Pancreas (tissue), 10 donors: ENCODE data around the gene TNRC6A. TPM values are rescaled to one million over a fixed set of nuclear protein-coding genes. Genes with fewer than 3 reads are reported as not detected.

ENCODE experiments used
- ATAC-seq, 4 donors: fragments of 200-7000 bp; cut with Tn5 transposase; one replicate each; pipeline versions ENCODE4 v1.8.0 to v1.9.1; 2020; ENCODE audit warnings: mild to moderate bottlenecking in 4 of 4, moderate library complexity in 4 of 4
- DNase-seq, 6 donors: peaks; one replicate each; pipeline ENCODE4 v3.0.0-alpha.2; 2020
- FAIRE-seq: peaks from 2 replicates; lab custom pipeline; 2012; peaks lifted over from hg19 to GRCh38; lab: Jason Lieb, UNC
- H3K27ac ChIP-seq, 4 donors: fragments of 200-600 bp; sonication (generic); 1 replicate in 3 of 4; 2 replicates in 1 of 4; pipeline versions ENCODE4 v1.5.0 to v1.8.0; 2020
- H3K27me3 ChIP-seq, 4 donors: fragments of 200-600 bp; one replicate each; pipeline ENCODE4 v1.8.0; 2021
- H3K36me3 ChIP-seq, 3 donors: fragments of 200-600 bp; sonication (generic) in 1 of 3; one replicate each; pipeline versions ENCODE4 v1.5.0 to v1.8.0; 2020 to 2021
- H3K4me1 ChIP-seq, 3 donors: fragments of 200-600 bp; one replicate each; pipeline ENCODE4 v1.8.0; 2021
- H3K4me3 ChIP-seq, 4 donors: fragments of 200-600 bp; sonication (generic) in 2 of 4; one replicate each; pipeline versions ENCODE4 v1.5.0 to v1.8.0; 2020 to 2021
- H3K9me3 ChIP-seq, 4 donors: fragments of 200-600 bp; one replicate each; pipeline ENCODE4 v1.8.0; 2021
- WGBS, 2 donors: extraction: QIAGEN DNeasy Blood & Tissue Kit; methylation state at CpG; one replicate each; pipeline ENCODE4 v1.1.7; 2013; 5-methylcytosine and 5-hydroxymethylcytosine counted together
- intact Hi-C, 3 donors: fragments of 100-400 bp; cut with DNase I; formaldehyde crosslinking; loops; one replicate each; pipeline versions ENCODE4 v1.11.1 to v1.14.2; 2022
- polyA plus RNA-seq, 2 donors: library from polyadenylated mRNA; stranded (reverse); fragments of 200-250 nt; gene quantifications; one replicate each; pipeline ENCODE4 v1.2.3, GENCODE V29; 2013
- total RNA-seq, 6 donors: library from RNA; stranded (reverse); fragmentation: NEBNext Ultra II Directional in 4 of 6; extraction: Animal tissue kit (Norgen Biotek cat#: 25700) in 4 of 6; gene quantifications; one replicate each; pipeline versions ENCODE4 v1.2.1 to v1.2.4, GENCODE V29; 2021 to 2023
- TF ChIP-seq, protein P1 (sequence below), 4 donors: fragments of 200-600 bp; sonication (generic) in 3 of 4; IDR thresholded peaks; one replicate each; pipeline versions ENCODE4 v1.5.0 to v1.8.0; 2021; ENCODE audit warnings: antibody characterized with exemption in 4 of 4
- donor health status: healthy with polysubstance abuse.
- donor health status: DM: no; HTN: no; CAD: no; lungs with moderate emphysema.
- donor health status: DM: no; HTN: no; CAD: no.
- donor health status: control.
- donor health status: control.
- donor health status: Bipolar disorder and iron deficiency.
- donor health status: DM: yes; HTN: yes; CAD: no.
- donor health status: DM: no; HTN: no; CAD: no.
- donor health status: DM: no; HTN: no; CAD: no.
- donor health status: DM: yes; HTN: yes; CAD: no.

TNRC6A gene
- total and polyA plus RNA-seq, 8 donors: 15.6 to 33.9 (median 23.2) TPM

DNA sequence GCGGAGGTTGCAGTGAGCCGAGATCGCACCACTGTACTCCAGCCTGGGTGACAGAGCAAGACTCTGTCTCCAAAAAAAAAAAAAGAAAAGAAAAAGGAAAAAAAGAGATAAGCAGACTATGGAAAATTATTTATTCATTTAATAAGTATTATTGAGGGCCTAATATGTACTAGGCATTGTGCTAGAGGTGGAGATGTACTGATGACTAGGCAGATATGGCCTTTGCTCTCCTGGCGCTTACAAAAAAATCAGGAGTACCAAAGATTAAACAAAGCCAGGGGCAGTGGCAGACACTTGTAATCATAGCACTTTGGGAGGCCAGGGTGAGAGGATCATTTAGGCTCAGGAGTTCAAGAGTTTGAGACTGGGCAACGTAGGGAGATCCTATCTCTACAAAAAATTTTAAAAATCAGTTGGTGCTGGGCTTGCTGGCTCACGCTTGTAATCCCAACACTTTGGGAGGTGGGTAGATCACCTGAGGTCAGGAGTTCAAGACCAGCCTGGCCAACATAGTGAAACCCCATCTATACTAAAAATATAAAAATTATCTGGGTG is 10.4 kb upstream of the TNRC6A start:
- Histone ChIP-seq H3K4me1 (no peaks in the 10 kb centered on the region), H3K27ac (no peak overlapping the region), H3K4me3 (no peak overlapping the region), H3K36me3 (no peaks in the 10 kb centered on the region), H3K9me3 (no peaks in the 10 kb centered on the region), H3K27me3 (no peaks in the 10 kb centered on the region)
- no peak for DNase-seq
- 95 to 99% methylated on average over 4 of the region's 6 CpGs for WGBS, 2 donors
- ATAC-seq: no peak
- no peak for FAIRE-seq
- intact Hi-C loops: no loop called here
- TF ChIP-seq, protein P1, sequence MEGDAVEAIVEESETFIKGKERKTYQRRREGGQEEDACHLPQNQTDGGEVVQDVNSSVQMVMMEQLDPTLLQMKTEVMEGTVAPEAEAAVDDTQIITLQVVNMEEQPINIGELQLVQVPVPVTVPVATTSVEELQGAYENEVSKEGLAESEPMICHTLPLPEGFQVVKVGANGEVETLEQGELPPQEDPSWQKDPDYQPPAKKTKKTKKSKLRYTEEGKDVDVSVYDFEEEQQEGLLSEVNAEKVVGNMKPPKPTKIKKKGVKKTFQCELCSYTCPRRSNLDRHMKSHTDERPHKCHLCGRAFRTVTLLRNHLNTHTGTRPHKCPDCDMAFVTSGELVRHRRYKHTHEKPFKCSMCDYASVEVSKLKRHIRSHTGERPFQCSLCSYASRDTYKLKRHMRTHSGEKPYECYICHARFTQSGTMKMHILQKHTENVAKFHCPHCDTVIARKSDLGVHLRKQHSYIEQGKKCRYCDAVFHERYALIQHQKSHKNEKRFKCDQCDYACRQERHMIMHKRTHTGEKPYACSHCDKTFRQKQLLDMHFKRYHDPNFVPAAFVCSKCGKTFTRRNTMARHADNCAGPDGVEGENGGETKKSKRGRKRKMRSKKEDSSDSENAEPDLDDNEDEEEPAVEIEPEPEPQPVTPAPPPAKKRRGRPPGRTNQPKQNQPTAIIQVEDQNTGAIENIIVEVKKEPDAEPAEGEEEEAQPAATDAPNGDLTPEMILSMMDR (IDR thresholded peaks at IDR 0.05): no peak

DNA sequence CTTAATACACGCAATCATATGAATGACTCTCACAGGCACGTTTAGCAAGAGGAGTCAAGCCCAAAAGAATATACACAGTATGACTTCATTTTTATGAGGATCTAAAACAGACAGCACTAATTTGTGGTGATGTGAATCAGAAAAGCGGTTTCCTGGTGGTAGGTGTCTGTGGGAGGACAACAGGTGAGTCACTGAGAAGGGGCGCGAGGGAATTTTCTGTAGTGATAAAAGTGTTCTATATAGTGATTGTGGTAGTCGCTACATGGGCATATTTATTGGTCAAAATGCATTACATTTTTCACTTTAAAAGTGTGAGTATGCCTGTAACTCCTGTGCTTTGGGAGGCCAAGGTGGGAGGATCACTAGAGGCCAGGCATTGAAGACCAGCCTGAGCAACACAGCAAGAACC is 7.6 kb upstream of the TNRC6A start:
- Histone ChIP-seq H3K4me3 (no peak overlapping the region), H3K9me3 (no peaks in the 10 kb centered on the region), H3K27ac (no peak overlapping the region), H3K36me3 (no peaks in the 10 kb centered on the region), H3K27me3 (no peaks in the 10 kb centered on the region), H3K4me1 (no peaks in the 10 kb centered on the region)
- intact Hi-C loops: no loop called here
- TF ChIP-seq, protein P1 (IDR thresholded peaks at IDR 0.05): no peak
- FAIRE-seq (no peak), DNase-seq (no peak), ATAC-seq (no peak)
- 92 to 95% methylated on average over 6 of the region's 6 CpGs for WGBS, 2 donors

GRCh38 chr16:24723663-24724062 is 5.8 kb upstream of the TNRC6A start:
- Histone ChIP-seq H3K36me3 (no peaks in the 10 kb centered on the region), H3K4me3 (no peak overlapping the region), H3K27ac (no peak overlapping the region), H3K4me1 (no peaks in the 10 kb centered on the region), H3K27me3 (no peaks in the 10 kb centered on the region), H3K9me3 (no peaks in the 10 kb centered on the region)
- intact Hi-C loops: no loop called here
- ATAC-seq: no peak
- no peak for FAIRE-seq
- TF ChIP-seq, protein P1 (IDR thresholded peaks at IDR 0.05): no peak
- no peak for DNase-seq

DNA sequence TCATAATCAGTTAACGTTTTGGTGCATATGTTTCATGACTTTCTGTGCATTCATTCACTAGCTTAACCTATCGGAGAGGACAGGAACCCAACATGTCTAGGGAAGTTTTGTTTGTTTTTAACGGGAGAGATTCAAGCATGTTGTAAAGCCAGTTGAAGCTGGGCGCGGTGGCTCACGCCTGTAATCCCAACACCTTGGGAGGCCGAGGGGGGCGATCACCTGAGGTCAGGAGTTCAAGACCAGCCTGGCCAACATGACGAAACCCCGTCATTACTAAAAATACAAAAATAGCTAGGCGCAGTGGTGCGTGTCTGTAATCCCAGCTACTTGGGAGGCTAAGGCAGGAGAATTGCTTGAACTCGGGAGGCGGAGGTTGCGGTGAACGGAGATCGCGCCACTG is 1.4 kb upstream of the TNRC6A start:
- Histone ChIP-seq H3K9me3 (no peaks in the 10 kb centered on the region), H3K27ac (no peak overlapping the region), H3K4me3 (no peak overlapping the region), H3K27me3 (no peaks in the 10 kb centered on the region), H3K36me3 (no peaks in the 10 kb centered on the region), H3K4me1 (peaks cover 13 to 24% (median 19%) of the 10 kb centered on the region in 3 donors)
- no peak for ATAC-seq
- TF ChIP-seq, protein P1 (IDR thresholded peaks at IDR 0.05): no peak
- intact Hi-C loops: no loop called here
- WGBS, 2 donors: 89 to 91% methylated on average over 18 of the region's 18 CpGs
- DNase-seq: no peak
- no peak for FAIRE-seq

- WGBS, 2 donors: 3 to 4% methylated on average over 8 of the region's 8 CpGs
- no peaks in the 10 kb centered on the region for H3K27me3 ChIP-seq
- H3K4me1 ChIP-seq: peaks cover 14 to 26% (median 19%) of the 10 kb centered on the region in 3 donors
- no peaks in the 10 kb centered on the region for H3K36me3 ChIP-seq
- H3K4me3 ChIP-seq: peak overlapping the region; percentile 67 to 86 (median 78)
- no peaks in the 10 kb centered on the region for H3K9me3 ChIP-seq
- TF ChIP-seq, protein P1 (IDR thresholded peaks at IDR 0.05): no peak
- DNase-seq (no peak), FAIRE-seq (no peak), ATAC-seq (peak; percentile 13 to 20 (median 16))
- peak overlapping the region; percentile 90 to 96 (median 92) for H3K27ac ChIP-seq
- intact Hi-C loops: no loop called here
Measured at GRCh38 chr16:24728891-24729242, 584 bp upstream of the TNRC6A start.
